SK-MEL-5 (cell line): ENCODE measurements around the gene EIF2S1. TPM values are rescaled to one million over a fixed set of nuclear protein-coding genes. Genes with fewer than 3 reads are reported as not detected.
"Not testable (repeated sequence)": the region's sequence is repeated elsewhere in the genome, so short reads cannot be mapped to it uniquely, and the experiment has no call there.

Experiments
- DNase-seq: peaks from one replicate; pipeline ENCODE4 v3.0.0-alpha.2; 2016; ENCODE audit warnings: low read depth, low spot score
- in situ Hi-C: cut with HindIII; loops from 2 replicates; pipeline ENCODE4 v1.10.0; 2016; ENCODE audit warnings: low sequenced_read_pairs, high pct_unique_total_duplicates, low pct_unique_long_range_greater_than_20kb
- total RNA-seq: library from RNA; depleted of rRNA; stranded (reverse); fragments of >200 nt; shearing (Covaris generic); gene quantifications from 2 replicates; pipeline ENCODE4 v1.2.3, GENCODE V29; 2014

Gene EIF2S1
- total RNA-seq, 1 experiment from 2014 or later: 257 TPM

- peak; percentile 53 for DNase-seq
- in situ Hi-C loops: no loop called here
These were observed 36.3 kb downstream of the EIF2S1 start for GRCh38 chr14:67396381-67396970.

DNA sequence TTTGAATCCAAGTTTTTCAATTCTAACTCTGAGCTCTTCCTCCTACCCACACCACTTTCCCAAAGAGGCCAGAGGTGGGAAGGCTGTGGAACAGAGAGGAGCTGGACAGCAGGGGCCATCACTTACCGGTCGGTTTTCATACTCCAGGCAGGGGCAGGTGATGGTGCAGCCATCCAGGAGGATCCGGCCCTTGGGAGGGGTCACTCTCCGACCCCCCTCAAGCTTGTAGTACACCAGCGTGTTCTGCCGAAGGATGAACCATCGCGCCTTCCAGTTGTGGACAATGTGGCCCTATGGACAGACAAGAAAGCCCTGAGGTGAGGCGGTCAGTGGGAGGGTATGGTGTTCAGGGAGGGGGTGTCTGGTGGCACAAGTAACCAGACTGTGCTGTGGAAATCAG is 37.4 kb downstream of the EIF2S1 start:
- in situ Hi-C loops: no loop called here
- no peak for DNase-seq

DNA sequence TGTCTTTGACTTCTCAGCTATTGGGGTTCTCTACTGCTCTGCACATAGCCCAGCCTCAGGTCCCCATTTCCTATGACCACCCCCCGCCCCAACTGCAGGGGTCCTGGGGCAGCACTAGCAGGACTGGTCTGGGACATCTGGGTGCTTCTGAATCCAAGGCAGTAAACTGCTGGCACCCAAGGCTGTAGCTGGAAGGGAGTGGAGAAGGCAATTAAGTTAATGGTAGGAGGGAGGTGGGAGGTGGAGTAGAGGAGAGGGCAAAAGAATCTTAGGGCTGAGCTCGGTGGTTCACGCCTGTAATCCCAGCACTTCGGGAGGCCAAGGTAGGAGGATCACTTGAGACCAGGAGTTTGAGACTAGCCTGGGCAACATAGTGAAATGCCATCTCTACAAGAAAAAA is 40.3 kb downstream of the EIF2S1 start:
- in situ Hi-C loops: no loop called here
- no peak for DNase-seq

DNA sequence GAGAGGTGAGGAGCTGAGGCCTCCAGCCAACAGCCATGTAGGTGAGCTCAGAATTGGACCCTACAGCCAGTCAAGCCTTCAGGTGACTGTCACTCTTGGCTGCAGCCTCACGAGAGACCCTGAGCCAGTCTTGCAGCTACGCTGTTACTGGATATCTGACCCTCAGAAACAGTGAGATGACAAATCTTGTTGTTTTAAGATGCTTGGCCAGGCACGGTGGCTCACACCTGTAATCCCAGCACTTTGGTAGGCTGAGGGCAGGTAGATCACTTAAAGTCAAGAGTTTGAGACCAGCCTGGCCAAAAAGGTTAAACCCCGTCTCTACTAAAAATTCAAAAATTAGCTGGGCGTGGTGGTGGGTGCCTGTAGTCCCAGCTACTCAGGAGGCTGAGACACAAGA is 45.6 kb downstream of the EIF2S1 start:
- in situ Hi-C loops: no loop called here
- no peak for DNase-seq

DNA sequence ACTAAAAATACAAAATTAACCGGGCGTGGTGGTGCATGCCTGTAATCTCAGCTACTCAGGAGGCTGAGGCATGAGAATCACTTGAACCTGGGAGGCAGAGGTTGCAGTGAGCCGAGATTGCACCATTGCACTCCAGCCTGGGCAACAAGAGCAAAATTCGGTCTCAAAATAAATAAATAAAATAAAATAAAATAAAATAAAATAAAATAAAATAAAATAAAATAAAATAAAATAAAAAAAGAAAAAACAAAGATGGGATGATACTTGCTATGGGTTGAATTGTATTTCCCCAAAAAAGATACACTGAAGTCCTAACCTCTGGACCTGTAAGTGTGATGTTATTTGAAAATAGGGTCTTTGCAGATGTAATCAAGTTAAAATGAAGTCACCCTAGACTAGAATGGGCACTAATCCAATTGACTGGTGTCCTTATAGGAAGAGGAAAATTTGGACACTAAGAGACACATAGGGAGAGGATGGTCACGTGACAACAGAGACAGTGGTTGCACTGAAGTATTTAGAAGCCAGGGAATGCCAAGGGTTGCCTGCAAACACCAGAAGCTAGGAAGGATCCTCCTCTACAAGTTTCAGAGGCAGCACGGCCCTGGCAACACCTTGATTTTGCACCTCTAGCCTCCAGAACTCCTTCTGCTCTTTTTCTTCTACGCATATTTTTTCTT is 48.1 kb downstream of the EIF2S1 start:
- DNase-seq, in situ Hi-C loops: not testable (repeated sequence)

GRCh38 chr14:67409461-67409860 is 49.3 kb downstream of the EIF2S1 start:
- in situ Hi-C loops: no loop called here
- DNase-seq: no peak

GRCh38 chr14:67410313-67410712 is 50.2 kb downstream of the EIF2S1 start:
- no peak for DNase-seq
- in situ Hi-C loops: no loop called here

DNA sequence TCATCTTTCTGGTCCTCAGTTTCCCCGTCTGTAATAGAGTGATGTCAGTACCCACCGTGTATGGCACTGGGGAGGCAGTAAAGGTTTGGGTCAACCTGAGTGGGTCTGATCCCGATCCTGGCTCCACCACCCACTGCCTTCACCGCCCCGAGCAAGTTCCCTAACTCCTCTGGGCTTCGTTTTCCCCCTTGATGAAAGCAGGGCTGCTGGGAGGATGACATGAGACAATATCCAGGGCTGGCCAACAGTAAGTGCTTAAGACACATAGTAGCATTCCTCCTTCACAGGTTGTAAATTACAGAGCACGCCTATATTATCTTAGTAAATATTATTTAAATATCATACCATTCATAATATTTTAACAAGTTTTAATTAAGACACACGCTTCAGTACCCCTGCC is 51.2 kb downstream of the EIF2S1 start:
- in situ Hi-C loops: no loop called here
- DNase-seq: no peak

DNA sequence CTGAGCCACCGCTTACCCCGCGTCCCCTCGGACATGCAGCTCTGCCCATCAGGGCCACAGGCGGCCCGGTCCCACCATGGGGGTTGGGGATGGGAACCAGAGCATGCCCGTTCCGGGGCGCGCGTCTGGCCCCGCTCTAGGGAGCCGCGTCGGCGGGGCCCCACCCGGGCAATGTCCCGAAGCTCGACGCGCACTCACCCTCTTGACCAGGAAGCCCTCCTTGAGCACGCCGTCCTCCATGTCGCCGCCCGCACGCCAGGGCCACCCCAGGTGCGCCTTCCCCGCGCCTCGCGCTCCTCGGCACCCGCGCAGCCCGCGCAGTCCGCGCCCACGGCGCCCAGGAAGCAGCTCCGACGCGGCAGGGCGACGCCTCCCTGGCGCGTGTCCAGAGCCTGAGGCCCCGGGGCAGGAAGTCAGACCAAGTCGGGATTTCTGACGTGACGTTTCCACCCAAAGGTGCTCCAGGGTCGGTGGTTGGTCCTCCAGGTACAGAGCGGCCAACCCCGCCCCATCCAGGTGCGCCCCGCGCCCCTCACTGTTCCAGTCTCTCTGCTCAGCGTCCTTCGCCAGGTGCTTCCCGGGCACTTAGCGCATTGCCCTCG is 51.8 kb downstream of the EIF2S1 start, which contains the start of gene PLEK2:
Gene PLEK2 (minus strand): TSS at position 346 of the 602 bp plus-strand sequence. CDS start 106 bp downstream, at position 240.
- DNase-seq: no peak
- in situ Hi-C loops: no loop called here

DNA sequence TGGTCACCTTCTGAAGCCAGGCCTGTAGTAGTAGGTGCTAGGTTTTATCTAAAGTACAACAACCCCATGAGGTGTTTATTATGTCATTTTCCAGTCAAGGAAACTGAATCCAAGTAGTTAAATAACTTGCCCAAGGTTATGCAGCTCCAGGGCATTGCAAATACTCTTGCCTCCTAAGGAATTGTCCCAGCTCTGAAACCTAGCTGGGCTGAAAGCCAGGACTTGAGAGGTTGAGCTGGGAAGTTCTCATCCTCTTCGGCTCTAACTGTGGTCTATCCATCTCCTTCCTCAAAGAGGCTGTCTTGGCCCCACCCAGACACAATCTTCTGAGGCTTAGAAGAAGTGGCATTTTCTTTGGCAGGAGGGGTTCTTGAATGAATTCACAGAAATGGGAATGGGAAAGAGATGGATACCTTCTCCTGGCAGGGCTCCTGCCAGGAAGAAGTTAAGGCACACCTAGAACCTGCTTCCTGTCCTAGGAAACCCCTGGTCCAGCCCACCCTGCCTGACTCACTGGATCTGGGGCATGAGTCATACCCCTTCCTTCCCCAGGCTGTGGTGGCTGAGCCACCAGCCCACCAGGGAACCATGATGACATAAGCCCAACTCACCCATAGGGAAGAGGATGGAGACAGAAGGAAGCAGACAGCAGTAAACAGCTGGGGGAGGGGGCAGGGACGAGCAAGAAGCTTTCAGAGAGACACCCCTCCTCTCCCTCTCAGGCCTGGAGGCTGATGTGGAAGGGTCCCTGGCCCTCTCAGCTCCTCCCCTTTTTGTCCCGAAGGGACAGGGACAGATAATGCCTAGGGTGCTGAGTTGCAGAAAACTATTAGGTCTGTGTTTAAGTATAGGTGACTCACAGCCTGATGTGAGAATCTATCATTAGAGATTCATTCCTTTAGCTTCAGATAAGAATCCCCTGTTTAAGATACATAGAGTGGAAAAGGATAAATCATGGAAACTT is 54.0 kb downstream of the EIF2S1 start:
- in situ Hi-C loops: no loop called here
- no peak for DNase-seq

DNA sequence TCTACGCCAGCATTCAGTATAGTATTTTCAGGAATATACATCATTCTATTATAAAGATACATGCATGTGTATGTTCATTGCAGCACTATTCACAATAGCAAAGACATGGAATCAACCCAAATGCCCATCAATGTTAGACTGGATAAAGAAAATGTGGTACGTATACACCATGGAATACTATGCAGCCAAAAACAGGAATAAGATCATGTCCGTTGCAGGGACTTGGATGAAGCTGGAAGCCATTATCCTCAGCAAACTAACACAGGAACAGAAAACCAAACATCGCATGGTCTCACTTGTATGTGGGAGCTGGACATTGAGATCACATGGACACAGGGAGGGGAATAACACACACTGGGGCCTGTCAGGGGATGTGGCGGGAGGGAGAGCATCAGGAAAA is 55.5 kb downstream of the EIF2S1 start:
- DNase-seq, in situ Hi-C loops: not testable (repeated sequence)

- DNase-seq: no peak
- in situ Hi-C loops: no loop called here
These were observed 56.0 kb downstream of the EIF2S1 start for GRCh38 chr14:67416085-67416484.

GRCh38 chr14:67416810-67417209 is 56.7 kb downstream of the EIF2S1 start:
- DNase-seq: no peak
- in situ Hi-C loops: no loop called here

- in situ Hi-C loops: no loop called here
- no peak for DNase-seq
These were observed 57.5 kb downstream of the EIF2S1 start for GRCh38 chr14:67417633-67418032.

DNA sequence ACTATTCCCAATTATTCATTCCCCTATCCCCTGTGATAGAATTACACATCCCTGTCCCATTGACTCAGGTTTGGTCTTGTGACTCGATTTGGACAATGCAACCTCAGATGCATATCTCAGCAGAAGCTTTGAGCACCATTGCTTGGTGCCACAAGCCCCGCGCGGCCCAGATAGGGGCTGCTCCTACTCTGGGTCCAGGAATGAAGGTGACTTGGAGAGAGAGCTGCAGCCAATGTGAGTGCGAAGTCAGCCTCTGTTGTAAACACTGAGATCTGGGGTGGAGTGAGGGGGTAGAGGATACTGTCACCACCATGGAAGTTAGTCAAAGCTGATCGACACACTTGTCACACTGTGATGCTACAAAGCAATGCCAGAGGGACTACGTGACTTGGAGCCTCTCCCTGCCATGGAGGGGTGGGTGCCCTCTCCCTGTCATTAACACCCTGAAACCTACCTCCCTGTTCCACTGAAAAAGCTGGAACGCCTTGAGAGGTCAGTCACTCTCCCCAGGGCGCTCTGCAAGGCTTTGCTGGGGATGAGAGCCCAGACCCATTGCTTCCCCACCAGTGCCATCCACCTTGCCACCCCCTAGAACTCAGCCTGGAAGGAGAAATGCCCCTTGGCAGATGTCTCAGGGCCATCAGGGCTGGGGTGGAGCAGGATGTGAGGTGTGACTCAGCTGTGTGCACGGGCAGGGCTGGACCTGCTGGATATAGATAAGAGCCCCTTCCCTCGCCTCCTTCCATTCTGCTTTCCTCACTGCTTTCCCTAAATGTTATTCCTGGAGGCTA is 58.5 kb downstream of the EIF2S1 start:
- in situ Hi-C loops: no loop called here
- no peak for DNase-seq

DNA sequence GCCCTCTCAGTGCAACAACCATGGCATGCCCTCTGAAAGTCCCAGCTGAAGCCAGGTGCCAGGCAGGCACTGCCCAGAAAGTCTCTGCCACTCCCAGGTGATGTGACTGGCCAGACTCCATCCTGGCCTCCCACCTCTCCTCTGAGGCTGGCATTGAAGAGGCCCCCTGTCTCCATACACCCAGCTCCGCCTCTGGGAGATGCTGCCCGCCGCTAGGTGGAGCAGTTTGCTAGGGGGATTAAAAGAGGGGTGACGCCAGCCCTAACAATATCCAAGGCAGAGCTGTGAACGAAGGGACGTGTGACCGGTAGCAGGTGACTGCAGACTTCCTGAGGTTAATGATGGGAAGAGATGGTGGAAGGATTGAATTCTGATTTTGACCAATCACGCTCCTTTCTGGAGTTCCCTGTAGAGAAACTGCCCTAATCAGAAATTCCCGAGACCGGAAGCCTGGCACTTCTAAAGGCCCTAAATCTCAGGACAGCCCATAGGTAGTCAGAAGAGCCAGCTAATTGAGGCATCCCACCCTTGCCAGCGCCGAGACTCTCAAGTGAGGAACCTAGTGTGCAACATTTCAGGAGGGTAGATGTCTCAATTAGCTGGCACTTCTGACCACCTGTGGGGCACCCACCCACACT is 60.1 kb downstream of the EIF2S1 start:
- peak; percentile 80 for DNase-seq
- in situ Hi-C loops: no loop called here
